Body of pancreas (tissue), 4 donors: ENCODE results near the gene SIT1.

Source experiments
- CTCF ChIP-seq, 7 experiments: fragments of 450-650 bp in 4 of 7; fragments of 200-600 bp in 3 of 7; sonication (generic) in 3 of 7; IDR thresholded peaks; one replicate each; pipeline ENCODE4 v1.5.1; 2016 to 2019; ENCODE audit warnings: antibody characterized with exemption in 7 of 7
- POLR2A ChIP-seq, 3 donors: fragments of 450-650 bp; IDR thresholded peaks; one replicate each; pipeline ENCODE4 v1.6.1; 2016; ENCODE audit warnings: antibody characterized with exemption in 3 of 3, mild to moderate bottlenecking in 2 of 3

- TF ChIP-seq CTCF (IDR thresholded peaks at IDR 0.05) (no peak), POLR2A (IDR thresholded peaks at IDR 0.05) (no peak)
Measured at GRCh38 chr9:35606138-35606504, 44.6 kb downstream of the SIT1 start.
